Stimulated activated CD4-positive, alpha-beta T cell treated with anti-CD3 and anti-CD28 coated beads, Interleukin-1b, Interleukin-23, amount 100 ng/mL, for 1 hour (primary cell): ENCODE measurements around the gene TSPO.
"Not testable (repeated sequence)": the region's sequence is repeated elsewhere in the genome, so short reads cannot be mapped to it uniquely, and the experiment has no call there.

ENCODE experiments used
- DNase-seq, 2 donors: peaks; one replicate each; pipeline ENCODE4 v3.0.0-alpha.2; 2020; ENCODE audit warnings: low read depth in 2 of 2

The TSPO gene

DNA sequence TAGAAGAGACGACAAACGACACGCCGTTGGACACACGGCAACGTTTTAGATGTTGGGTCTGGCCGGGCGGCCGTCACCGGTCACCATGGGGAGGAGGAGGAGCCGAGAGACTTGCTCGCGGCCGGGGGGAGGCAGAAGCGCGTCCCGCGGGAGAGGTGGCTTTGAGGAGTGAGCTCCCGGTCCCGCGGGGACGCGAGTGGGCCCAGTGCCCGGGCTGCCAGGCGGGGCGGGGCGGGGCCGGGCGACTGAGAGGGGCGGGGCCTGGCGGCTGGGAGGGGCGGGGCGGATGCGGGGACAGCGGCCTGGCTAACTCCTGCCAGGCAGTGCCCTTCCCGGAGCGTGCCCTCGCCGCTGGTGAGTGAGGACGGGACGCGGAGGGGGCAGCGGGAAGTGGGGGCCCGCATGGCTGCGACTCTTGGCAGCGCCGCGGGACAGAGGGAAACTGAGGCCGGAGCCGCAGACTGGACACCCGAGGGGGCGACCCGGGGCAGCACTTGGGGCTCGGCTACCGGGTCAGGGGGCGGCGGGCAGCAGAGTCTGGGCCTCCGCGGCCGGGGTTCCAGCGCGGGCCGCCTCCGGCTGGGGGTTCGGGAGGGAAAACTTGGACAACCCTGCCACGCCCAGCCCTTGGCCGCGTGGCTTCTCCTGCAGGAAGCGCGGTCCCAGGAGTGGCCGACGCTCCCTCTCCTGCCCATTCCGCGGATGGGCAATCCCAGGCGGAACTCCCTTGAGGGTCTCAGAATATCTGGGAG, at the start of gene TSPO:
TSS of gene TSPO (plus strand) at position 309 of the 752 bp plus-strand sequence. CDS start 7,680 bp downstream, outside the sequence.
- peak; percentile 23 to 37 for DNase-seq

DNA sequence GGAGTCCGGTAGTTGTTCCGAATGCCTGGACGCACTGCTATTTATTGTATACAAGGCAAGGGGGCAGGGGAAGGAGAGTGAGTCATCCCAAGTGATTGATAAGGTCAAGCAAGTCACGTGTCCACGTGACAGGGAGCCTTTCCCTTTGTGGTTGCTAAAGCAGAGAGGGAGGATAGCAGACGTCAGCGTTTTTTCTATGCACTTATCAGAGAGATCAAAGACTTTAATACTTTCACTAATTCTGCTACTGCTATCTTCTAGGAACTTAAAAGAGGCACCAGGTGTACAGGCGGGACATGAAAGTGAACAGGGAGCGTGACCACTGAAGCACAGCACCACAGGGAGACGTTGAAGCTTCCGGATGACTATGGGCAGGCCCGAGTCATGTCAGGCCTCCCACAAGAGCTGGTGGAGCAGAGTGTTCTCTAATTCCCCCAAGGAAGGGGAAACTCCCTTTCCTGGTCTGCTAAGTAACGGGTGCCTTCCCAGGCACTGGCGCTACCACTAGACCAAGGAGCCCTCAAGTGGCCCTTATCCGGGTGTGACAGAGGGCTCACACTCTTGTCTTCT, 47.2 kb upstream of the TSPO start:
- DNase-seq, result not testable (repeated sequence)

DNA sequence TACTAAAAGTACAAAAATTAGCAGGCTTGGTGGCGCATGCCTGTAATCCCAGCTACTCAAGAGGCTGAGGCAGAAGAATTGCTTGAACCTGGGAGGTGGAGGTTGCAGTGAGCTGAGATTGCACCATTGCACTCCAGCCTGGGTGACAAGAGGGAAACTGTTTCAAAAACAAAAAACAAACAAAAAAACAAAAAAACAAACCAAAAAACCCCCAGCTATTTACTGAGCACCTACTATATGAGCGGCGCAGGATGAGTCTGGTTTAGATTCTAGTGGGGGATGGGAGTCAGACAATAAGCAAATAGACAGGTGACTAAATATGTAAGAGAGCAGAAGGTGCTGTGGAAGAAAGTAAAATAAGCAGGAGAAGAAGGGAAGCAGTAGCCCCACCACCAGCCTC, 46.4 kb upstream of the TSPO start:
- not testable (repeated sequence) for DNase-seq

GRCh38 chr22:43106302-43106701, 45.1 kb upstream of the TSPO start:
- DNase-seq, result no peak

GRCh38 chr22:43109511-43109910, 41.8 kb upstream of the TSPO start:
- no peak for DNase-seq

DNA sequence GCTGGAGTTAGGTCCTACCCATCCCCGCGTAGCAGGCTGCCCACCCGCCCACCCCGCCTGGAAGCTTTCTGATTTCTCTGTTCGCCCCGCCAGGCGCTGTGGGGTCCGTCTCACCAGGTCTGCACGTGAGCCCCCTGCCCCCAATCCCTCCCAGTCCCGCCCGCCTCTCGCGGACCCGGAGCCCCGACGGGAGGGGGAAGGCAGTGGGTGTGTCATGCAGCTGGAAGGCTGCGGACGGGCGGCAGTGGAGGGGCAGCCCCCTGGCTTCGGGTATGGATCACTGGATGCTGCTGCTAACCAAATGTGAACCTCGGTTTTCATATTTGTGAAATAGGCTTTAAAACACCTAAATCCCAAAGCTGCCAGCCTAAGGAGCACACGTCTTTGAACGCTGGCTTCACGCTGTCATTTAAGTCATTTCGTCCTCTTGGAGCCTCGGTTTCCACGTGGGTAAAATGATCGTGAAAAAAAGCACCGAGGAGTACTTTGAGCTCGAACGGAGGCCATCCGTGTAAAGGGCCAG, 41.4 kb upstream of the TSPO start:
- DNase-seq, result no peak

GRCh38 chr22:43110444-43110926, 40.9 kb upstream of the TSPO start, which contains the start of gene BIK:
TSS of gene BIK (plus strand) at chr22:43110750. CDS start at chr22:43124023, 13,273 bp downstream.
- peak in 1 of 2 donors; percentile 16 for DNase-seq

GRCh38 chr22:43110927-43111623, 40.3 kb upstream of the TSPO start:
- peak in 1 of 2 donors; percentile 21 for DNase-seq

DNA sequence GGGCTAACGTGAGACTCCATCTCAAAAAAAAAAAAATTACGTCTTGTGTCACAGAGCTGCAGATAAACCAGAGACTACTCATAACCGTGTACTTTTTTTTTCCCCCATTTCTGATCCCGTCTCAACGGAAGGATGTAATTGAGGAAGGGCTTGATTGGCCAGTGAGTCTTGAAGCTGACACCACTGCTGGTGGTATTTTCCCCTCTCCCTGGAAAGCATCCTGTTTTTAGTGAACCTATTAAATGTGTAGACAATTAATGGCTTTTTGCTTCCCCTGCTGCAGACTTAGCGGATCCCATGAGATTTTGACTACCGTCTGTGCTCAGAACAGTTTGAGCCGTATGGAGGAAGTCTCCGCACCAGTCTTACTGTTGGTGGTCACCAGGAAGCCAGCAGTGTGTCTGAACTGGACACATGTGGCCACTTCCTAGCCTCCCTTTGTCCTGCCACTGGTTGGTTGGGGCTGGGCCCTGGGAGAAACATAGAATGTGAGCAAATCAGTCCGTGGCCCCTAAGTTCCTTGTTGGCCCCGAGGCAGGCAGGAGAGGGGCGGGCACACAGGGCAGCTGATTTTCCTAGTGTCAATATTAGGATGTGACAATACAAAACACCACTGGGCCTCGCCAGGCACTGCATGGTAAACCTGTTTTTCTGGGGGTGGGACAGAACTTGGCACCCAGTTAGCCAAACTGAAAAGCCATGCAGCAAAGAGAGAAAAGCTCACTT, 37.7 kb upstream of the TSPO start:
- DNase-seq, result no peak

GRCh38 chr22:43114958-43115357, 36.4 kb upstream of the TSPO start:
- no peak for DNase-seq

GRCh38 chr22:43116932-43117331, 34.4 kb upstream of the TSPO start:
- DNase-seq, result no peak

- no peak for DNase-seq
These were observed 33.1 kb upstream of the TSPO start for GRCh38 chr22:43118024-43118849.

DNA sequence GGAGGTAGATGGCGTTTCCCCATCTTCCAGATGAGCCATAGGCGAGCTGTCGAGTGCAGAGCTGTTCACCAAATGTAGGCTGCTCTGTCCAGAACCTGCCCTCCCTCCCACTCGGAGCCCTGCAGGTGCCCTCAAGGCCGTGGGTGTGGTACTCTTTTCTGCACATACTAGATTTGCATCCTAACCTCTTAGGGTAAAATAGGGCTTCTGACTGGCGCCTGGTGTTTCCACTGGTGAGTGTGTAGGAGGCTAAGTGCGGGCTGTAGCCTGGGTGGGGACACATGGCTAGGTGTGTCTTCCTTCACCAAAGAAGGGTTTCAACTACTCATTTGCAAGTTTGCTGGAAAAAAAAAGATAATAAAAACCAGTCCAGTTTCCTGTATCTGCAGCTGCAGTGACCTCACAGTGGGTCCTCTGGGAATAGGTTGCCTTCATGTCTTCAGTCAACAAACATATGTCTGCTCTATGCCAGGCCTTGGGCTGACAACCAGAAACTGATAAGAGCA, 32.4 kb upstream of the TSPO start:
- no peak for DNase-seq

DNA sequence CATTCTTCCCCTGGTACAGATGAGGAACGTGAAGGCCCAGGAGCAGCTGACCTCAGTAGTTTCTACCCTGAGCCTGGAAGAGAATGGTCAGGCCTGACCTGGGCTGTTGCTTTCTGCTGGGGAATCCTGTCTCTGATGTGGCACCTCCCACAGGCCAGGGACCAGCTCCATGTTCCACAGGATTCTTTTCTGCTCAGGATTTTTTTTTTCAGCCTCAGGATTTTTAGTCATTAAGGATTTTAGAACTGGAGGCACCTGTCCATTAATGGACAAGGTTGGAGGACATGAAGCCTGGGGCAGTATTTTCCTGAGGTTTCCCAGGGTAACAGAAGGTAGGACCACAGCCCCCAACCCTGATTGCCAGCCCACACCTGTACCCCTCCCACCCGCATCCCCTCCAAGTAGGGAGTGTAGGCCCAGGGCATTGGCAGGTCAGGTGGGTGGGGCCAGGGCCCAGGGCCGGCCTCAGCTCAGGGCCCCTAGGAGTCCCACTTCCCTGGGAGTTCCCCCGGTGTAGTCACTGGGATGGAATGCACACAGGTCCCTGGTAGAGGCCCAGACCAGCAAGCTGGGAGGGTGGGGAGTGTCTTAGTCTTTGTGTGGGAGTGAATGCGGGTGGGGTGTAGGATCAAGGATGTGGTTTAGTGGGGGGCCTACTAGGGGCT, 24.7 kb upstream of the TSPO start:
- DNase-seq, result no peak

DNA sequence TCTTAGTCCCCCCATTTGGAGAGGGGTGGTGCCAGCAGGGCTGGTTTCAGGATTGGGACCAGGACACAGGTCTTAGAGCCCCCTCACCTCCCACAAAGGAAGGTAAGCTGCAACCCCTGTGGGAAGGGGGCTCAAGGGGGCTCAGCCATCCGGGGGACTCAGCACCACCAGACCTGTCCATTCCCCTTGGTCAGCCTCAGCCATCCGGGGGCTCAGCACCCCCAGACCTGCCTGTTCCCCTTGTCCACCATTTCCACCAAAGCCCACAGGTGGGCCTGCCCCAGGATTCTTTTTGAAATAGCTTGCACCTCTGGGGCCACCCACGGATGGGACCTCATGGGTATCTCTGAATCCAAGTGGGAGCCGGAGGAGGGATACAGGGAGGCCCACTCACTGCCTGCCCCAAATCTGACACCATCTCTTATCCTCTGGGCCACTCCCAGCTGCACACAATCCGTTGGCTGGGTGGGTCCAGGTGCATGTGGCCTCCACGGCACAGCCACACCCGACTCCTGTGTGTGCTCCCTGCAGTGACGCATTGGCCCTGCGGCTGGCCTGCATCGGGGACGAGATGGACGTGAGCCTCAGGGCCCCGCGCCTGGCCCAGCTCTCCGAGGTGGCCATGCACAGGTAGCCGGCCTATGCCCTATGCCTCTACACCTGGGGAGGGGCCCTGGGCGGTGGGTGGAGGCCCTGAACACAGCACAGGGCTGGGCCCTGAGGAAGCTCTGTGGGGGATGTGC, 24.0 kb upstream of the TSPO start:
- DNase-seq, result no peak

DNA sequence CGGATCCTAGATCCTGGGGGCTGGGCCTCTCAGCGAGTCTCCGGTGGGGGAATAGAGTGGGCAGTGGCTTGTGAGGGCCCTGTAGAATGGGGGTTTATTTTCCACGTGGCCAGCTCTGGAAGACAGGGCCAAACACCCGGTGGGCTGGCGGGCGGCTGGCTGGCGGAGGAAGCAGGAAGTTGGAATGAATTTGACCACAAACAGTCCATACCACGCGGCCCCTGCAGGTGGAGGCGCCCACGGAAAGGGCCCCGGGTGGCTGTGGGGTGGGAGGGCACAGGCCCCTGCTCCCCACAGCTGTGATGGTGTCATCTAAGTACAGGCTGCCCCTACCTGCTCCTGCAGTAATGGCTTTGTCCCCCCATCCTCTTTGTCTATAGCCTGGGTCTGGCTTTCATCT, 23.2 kb upstream of the TSPO start:
- DNase-seq, result no peak

GRCh38 chr22:43128928-43129424, 22.4 kb upstream of the TSPO start:
- no peak for DNase-seq

GRCh38 chr22:43129426-43130425, 21.6 kb upstream of the TSPO start:
- DNase-seq, result no peak
